Measurements from ENCODE around the gene KCNJ15.

KCNJ15 gene

DNA sequence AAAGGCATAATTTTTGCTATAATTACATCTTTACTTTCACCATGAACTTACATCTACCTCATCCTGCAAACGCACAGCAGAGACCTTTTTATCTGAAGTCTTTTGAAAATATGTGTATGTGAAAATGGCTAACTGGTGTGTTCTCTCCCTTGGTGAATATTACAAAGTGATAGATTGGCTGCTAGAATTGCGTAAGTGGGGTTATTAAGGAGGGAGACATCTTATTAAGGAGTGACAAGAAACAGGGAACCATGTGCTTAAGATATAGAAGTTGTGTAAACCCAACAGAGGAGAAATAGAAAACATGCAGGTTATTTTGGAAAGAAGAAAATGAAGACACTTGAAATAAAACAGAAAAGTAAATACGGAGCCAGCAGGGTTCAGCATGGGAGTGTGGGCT, 7.8 kb downstream of the KCNJ15 start:
- Histone ChIP-seq H3K9me3 (no peaks in the 10 kb centered on the region), H3K4me3 (ENCODE audit: low read depth, low read length) (no peak overlapping the region), H3K27me3 (no peaks in the 10 kb centered on the region), H3K36me3 (no peaks in the 10 kb centered on the region), H3K4me1 (no peaks in the 10 kb centered on the region)
- DNase-seq, result no peak
- TF ChIP-seq, protein P1, sequence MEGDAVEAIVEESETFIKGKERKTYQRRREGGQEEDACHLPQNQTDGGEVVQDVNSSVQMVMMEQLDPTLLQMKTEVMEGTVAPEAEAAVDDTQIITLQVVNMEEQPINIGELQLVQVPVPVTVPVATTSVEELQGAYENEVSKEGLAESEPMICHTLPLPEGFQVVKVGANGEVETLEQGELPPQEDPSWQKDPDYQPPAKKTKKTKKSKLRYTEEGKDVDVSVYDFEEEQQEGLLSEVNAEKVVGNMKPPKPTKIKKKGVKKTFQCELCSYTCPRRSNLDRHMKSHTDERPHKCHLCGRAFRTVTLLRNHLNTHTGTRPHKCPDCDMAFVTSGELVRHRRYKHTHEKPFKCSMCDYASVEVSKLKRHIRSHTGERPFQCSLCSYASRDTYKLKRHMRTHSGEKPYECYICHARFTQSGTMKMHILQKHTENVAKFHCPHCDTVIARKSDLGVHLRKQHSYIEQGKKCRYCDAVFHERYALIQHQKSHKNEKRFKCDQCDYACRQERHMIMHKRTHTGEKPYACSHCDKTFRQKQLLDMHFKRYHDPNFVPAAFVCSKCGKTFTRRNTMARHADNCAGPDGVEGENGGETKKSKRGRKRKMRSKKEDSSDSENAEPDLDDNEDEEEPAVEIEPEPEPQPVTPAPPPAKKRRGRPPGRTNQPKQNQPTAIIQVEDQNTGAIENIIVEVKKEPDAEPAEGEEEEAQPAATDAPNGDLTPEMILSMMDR (IDR thresholded peaks at IDR 0.05; ENCODE audit: low read depth, low read length), result no peak

DNA sequence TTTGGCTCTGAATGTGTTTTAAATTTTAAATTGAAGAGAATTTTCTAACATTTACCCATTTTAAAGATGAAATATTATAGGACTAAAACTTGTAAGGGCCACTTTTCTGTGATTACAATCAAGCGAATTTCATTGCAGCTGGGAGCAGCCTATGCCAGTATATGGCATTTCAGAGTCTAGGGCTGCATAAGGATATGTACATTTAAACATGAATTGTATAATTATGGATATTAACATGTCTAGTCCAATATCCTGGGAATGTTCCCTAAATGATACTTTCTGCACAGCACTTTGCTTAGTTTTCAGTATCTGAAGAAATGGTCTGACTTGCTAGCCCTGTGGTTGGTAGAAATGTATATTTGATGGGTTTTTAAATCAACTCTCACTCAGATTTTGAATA, 8.4 kb downstream of the KCNJ15 start:
- no peak for DNase-seq
- Histone ChIP-seq H3K9me3 (no peaks in the 10 kb centered on the region), H3K36me3 (no peaks in the 10 kb centered on the region), H3K4me3 (ENCODE audit: low read depth, low read length) (no peak overlapping the region), H3K4me1 (no peaks in the 10 kb centered on the region), H3K27me3 (no peaks in the 10 kb centered on the region)
- TF ChIP-seq, protein P1 (IDR thresholded peaks at IDR 0.05; ENCODE audit: low read depth, low read length), result no peak

DNA sequence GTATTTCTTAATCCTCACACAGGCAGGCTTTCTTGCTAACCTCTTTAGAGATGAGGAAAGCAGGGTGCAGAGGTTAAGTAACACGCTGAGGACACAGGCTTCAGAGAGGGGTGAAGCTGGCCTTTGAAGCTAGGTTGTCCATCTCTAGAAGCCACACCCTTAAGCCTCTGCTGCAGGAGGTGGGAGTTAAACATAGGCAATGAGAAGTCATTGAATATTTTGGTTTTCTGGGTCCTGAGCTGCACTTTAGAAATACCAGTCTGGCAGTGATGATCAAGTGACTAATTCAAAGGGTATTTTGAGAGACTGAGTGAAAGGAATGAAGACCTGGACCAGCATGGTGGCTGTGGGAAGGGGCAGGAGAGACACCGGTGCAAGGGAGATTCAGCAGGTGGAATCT, 9.9 kb downstream of the KCNJ15 start:
- Histone ChIP-seq H3K36me3 (no peaks in the 10 kb centered on the region), H3K27me3 (no peaks in the 10 kb centered on the region), H3K4me1 (no peaks in the 10 kb centered on the region), H3K4me3 (ENCODE audit: low read depth, low read length) (no peak overlapping the region), H3K9me3 (no peaks in the 10 kb centered on the region)
- TF ChIP-seq, protein P1 (IDR thresholded peaks at IDR 0.05; ENCODE audit: low read depth, low read length), result no peak
- DNase-seq, result no peak

DNA sequence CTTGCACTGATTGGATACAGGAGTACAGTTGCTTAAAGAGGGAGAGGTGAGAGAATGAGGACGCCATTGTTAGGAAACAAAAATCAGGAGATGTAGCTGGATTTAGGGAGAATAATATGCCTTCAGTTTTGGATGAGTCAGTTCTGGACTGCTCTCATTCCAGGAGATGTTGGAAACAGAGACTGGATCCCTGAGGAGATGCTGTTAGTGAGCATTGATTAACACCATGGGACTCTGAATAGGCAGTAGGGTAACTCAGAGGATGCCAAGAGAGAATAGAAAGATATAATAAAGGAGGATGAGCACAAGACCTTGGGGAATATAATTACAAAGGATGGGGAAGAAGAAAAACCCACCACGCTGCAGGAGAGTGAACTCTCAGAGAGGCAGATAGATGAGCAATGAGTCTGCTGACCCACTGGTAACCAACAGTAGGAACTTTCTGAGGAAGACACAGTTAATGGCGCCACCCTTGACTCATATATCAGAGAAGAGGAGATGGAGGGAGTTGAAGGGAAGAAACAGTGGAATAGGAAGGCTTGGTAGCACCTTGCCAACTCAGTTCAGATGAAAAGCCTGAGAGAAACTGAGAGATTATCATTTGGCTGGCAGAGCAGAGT, 10.5 kb downstream of the KCNJ15 start:
- no peak for DNase-seq
- Histone ChIP-seq H3K4me3 (ENCODE audit: low read depth, low read length) (no peak overlapping the region), H3K36me3 (no peaks in the 10 kb centered on the region), H3K9me3 (no peaks in the 10 kb centered on the region), H3K4me1 (no peaks in the 10 kb centered on the region), H3K27me3 (no peaks in the 10 kb centered on the region)
- TF ChIP-seq, protein P1 (IDR thresholded peaks at IDR 0.05; ENCODE audit: low read depth, low read length), result no peak

DNA sequence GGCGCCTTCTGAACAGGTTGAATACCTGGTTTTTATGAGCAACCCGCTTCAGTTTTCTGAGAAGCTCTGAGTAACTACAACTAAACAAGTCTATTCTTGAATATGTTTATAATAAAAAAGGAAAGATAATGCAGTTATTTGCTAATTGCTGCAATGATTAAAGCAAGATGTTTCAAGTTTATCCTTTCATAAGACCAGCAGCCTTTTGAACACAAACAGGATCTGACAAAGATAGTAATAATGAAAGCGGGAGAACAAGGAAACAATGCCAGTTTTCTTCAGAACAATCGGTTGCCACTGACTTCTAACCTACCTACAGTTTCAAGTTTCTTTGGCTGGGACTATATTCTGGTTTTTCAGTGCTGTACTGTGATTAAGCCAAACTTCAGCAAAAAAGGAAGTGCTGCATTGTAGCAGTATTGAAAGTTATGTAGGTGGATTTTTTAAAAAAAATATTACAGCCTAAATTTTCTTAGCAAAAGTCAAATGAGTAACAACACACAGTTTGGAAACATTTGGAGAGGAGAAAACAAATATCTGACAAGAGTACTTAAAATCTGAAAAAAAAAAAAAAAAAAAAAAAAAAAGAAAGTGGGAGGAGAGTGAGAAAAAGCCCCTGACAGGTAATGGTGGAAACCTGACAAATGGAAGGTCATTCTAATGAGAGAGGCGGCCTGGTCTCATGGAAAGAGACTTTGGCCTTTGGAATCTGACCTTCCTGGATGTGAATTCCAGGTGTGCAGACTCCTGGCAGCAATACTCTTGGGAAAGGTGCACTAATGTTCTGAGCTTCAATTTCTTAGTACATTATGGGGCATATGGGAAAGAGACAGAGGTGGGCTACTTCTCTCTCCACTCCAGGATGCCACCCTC, 11.4 kb downstream of the KCNJ15 start:
- Histone ChIP-seq H3K4me1 (no peaks in the 10 kb centered on the region), H3K27me3 (no peaks in the 10 kb centered on the region), H3K9me3 (no peaks in the 10 kb centered on the region), H3K4me3 (ENCODE audit: low read depth, low read length) (no peak overlapping the region), H3K36me3 (no peaks in the 10 kb centered on the region)
- TF ChIP-seq, protein P1 (IDR thresholded peaks at IDR 0.05; ENCODE audit: low read depth, low read length), result no peak
- no peak for DNase-seq

All from BE2C (cell line).